DMS114 treated with DMSO at 0.1 percent for 48 hours (cell line): ENCODE data around the gene CYGB.
"Not testable (repeated sequence)": the region's sequence is repeated elsewhere in the genome, so short reads cannot be mapped to it uniquely, and the experiment has no call there.

Experiments used
- DNase-seq: peaks from one replicate; lab custom pipeline; 2025; ENCODE audit not compliant: unreplicated experiment; lab: John Stamatoyannopoulos, UW

CYGB gene

GRCh38 chr17:76538281-76538931 lies 897 bp upstream of the CYGB start:
- no peak for DNase-seq

- DNase-seq = no peak
Observed at GRCh38 chr17:76537288-76537577, 276 bp downstream of the CYGB start.

- DNase-seq = no peak
Observed at GRCh38 chr17:76536511-76537287, 810 bp downstream of the CYGB start.

GRCh38 chr17:76535788-76536510 lies 1.6 kb downstream of the CYGB start:
- no peak for DNase-seq

GRCh38 chr17:76534831-76535732 lies 2.4 kb downstream of the CYGB start:
- no peak for DNase-seq

GRCh38 chr17:76533640-76534359 lies 3.7 kb downstream of the CYGB start:
- DNase-seq = not testable (repeated sequence)

GRCh38 chr17:76532072-76532651 lies 5.3 kb downstream of the CYGB start:
- no peak for DNase-seq

GRCh38 chr17:76531486-76532038 lies 5.9 kb downstream of the CYGB start:
- DNase-seq = no peak

GRCh38 chr17:76530811-76531485 lies 6.6 kb downstream of the CYGB start:
- no peak for DNase-seq

- DNase-seq = no peak
Observed at GRCh38 chr17:76530095-76530723, 7.3 kb downstream of the CYGB start.

GRCh38 chr17:76529224-76530094 lies 8.1 kb downstream of the CYGB start:
- DNase-seq = no peak

GRCh38 chr17:76528528-76529223 lies 8.8 kb downstream of the CYGB start:
- DNase-seq = no peak

- no peak for DNase-seq
Observed at GRCh38 chr17:76528156-76528527, 9.4 kb downstream of the CYGB start.

GRCh38 chr17:76527430-76528111 lies 9.9 kb downstream of the CYGB start:
- DNase-seq = no peak

GRCh38 chr17:76527016-76527415 lies 10.5 kb downstream of the CYGB start:
- DNase-seq = not testable (repeated sequence)

- DNase-seq = not testable (repeated sequence)
Observed at GRCh38 chr17:76525513-76525833, 12.0 kb downstream of the CYGB start.
